H9 (cell line): ENCODE results near the gene SH3TC2. TPM values are rescaled to one million over a fixed set of nuclear protein-coding genes. Genes with fewer than 3 reads are reported as not detected.

ENCODE experiments used
- DNase-seq: peaks from one replicate; pipeline ENCODE4 v3.0.0-alpha.2; 2017
- H2AFZ ChIP-seq: one replicate; pipeline ENCODE4 v1.6.1; 2013; ENCODE audit warnings: mild to moderate bottlenecking, low read length, control low read depth, moderate library complexity
- H2AK5ac ChIP-seq: 2 replicates; pipeline ENCODE4 v1.6.1; 2013; ENCODE audit warnings: low read length, control low read depth, mixed read lengths; ENCODE audit not compliant: insufficient read length
- H2BK120ac ChIP-seq: one replicate; pipeline ENCODE4 v1.6.1; 2013; ENCODE audit warnings: low read depth, mild to moderate bottlenecking, low read length, control low read depth, inconsistent platforms; ENCODE audit not compliant: poor library complexity, severe bottlenecking
- H2BK12ac ChIP-seq: 2 replicates; pipeline ENCODE4 v1.6.1; 2013; ENCODE audit warnings: low read length, control low read depth, mixed read lengths, low read depth; ENCODE audit not compliant: insufficient read length
- H2BK15ac ChIP-seq: 2 replicates; pipeline ENCODE4 v1.6.1; 2013; ENCODE audit warnings: low read depth, low read length, control low read depth
- H2BK20ac ChIP-seq: one replicate; pipeline ENCODE4 v1.6.1; 2013; ENCODE audit warnings: low read depth, mild to moderate bottlenecking, low read length, control low read depth, inconsistent platforms; ENCODE audit not compliant: poor library complexity, severe bottlenecking
- H2BK5ac ChIP-seq: 2 replicates; pipeline ENCODE4 v1.6.1; 2013; ENCODE audit warnings: low read length, control low read depth, mixed read lengths; ENCODE audit not compliant: insufficient read length
- H3K14ac ChIP-seq: 2 replicates; pipeline ENCODE4 v1.6.1; 2013; ENCODE audit warnings: low read length, control low read depth; ENCODE audit not compliant: insufficient read depth
- H3K18ac ChIP-seq: 2 replicates; pipeline ENCODE4 v1.6.1; 2013; ENCODE audit warnings: low read depth, mild to moderate bottlenecking, mixed read lengths, low read length, control low read depth; ENCODE audit not compliant: insufficient read length
- H3K23ac ChIP-seq: 2 replicates; pipeline ENCODE4 v1.6.1; 2013; ENCODE audit warnings: low read length, control low read depth, mixed read lengths, low read depth; ENCODE audit not compliant: insufficient read length
- H3K23me2 ChIP-seq: 2 replicates; pipeline ENCODE4 v1.6.1; 2013; ENCODE audit warnings: low read depth, mild to moderate bottlenecking, mixed read lengths, low read length, control low read depth; ENCODE audit not compliant: insufficient read length, poor library complexity, severe bottlenecking
- H3K27ac ChIP-seq: 2 replicates; pipeline ENCODE4 v1.5.1; 2013; ENCODE audit warnings: low read length, control low read depth, mixed read lengths, low read depth; ENCODE audit not compliant: insufficient read length
- H3K27me3 ChIP-seq: 2 replicates; pipeline ENCODE4 v1.6.1; 2013; ENCODE audit warnings: low read length, control low read depth, inconsistent platforms; ENCODE audit not compliant: insufficient read depth
- H3K4ac ChIP-seq: 2 replicates; pipeline ENCODE4 v1.6.1; 2013; ENCODE audit warnings: low read depth, mild to moderate bottlenecking, control low read depth, inconsistent platforms, low read length, moderate library complexity
- H3K4me1 ChIP-seq: 2 replicates; pipeline ENCODE4 v1.6.1; 2013; ENCODE audit warnings: low read length, control low read depth, inconsistent platforms; ENCODE audit not compliant: insufficient read depth
- H3K4me2 ChIP-seq: 2 replicates; pipeline ENCODE4 v1.6.1; 2013; ENCODE audit warnings: low read length, control low read depth, mixed read lengths; ENCODE audit not compliant: insufficient read length, insufficient read depth
- H3K56ac ChIP-seq: 2 replicates; pipeline ENCODE4 v1.6.1; 2013; ENCODE audit warnings: low read depth, mild to moderate bottlenecking, mixed read lengths, low read length, control low read depth; ENCODE audit not compliant: insufficient read length
- H3K79me1 ChIP-seq: 2 replicates; pipeline ENCODE4 v1.6.1; 2013; ENCODE audit warnings: low read depth, mild to moderate bottlenecking, moderate library complexity, low read length, control low read depth, inconsistent platforms; ENCODE audit not compliant: insufficient read depth, poor library complexity, severe bottlenecking
- H3K79me2 ChIP-seq: 2 replicates; pipeline ENCODE4 v1.6.1; 2013; ENCODE audit warnings: low read length, control low read depth, inconsistent platforms; ENCODE audit not compliant: insufficient read depth
- H3K9ac ChIP-seq: 2 replicates; pipeline ENCODE4 v1.6.1; 2013; ENCODE audit warnings: low read length, control low read depth, mixed read lengths; ENCODE audit not compliant: insufficient read length; ENCODE audit errors: extremely low read depth
- H3K9me3 ChIP-seq: one replicate; pipeline ENCODE4 v1.6.1; 2013; ENCODE audit warnings: low read depth, low read length, inconsistent platforms; ENCODE audit not compliant: control insufficient read depth
- H3T11ph ChIP-seq: one replicate; pipeline ENCODE4 v1.6.1; 2013; ENCODE audit warnings: mild to moderate bottlenecking, low read length, control low read depth, inconsistent platforms
- H4K20me1 ChIP-seq: one replicate; pipeline ENCODE4 v1.6.1; 2013; ENCODE audit not compliant: control insufficient read depth, insufficient read length, insufficient read depth
- H4K5ac ChIP-seq: 2 replicates; pipeline ENCODE4 v1.6.1; 2013; ENCODE audit warnings: low read depth, mild to moderate bottlenecking, mixed read lengths, low read length, control low read depth; ENCODE audit not compliant: insufficient read length
- H4K8ac ChIP-seq: replicated peaks from 2 replicates; pipeline ENCODE4 v1.6.1; 2013; ENCODE audit warnings: low read length, control low read depth, mixed read lengths, low read depth; ENCODE audit not compliant: insufficient read length
- H4K91ac ChIP-seq: 2 replicates; pipeline ENCODE4 v1.6.1; 2013; ENCODE audit warnings: low read depth, mild to moderate bottlenecking, moderate library complexity, mixed read lengths, low read length, control low read depth; ENCODE audit not compliant: insufficient read length
- H3K27ac Mint-ChIP-seq, 3 experiments: 2 replicates in 2 of 3; 3 replicates in 1 of 3; pipeline ENCODE4 v1.8.0; 2020 to 2021; ENCODE audit warnings: mixed read lengths in 3 of 3, mild to moderate bottlenecking in 1 of 3, moderate library complexity in 1 of 3
- H3K27me3 Mint-ChIP-seq: 2 replicates; pipeline ENCODE4 v1.8.0; 2021; ENCODE audit warnings: low read depth, mild to moderate bottlenecking, moderate library complexity, mixed read lengths
- H3K36me3 Mint-ChIP-seq, 3 experiments: 2 replicates in 2 of 3; 3 replicates in 1 of 3; pipeline ENCODE4 v1.8.0; 2020 to 2021; ENCODE audit warnings: low read depth in 3 of 3, mixed read lengths in 3 of 3; ENCODE audit not compliant: insufficient read depth in 1 of 3
- H3K4me1 Mint-ChIP-seq, 2 experiments: 2 replicates each; pipeline ENCODE4 v1.8.0; 2020; ENCODE audit warnings: mixed read lengths in 2 of 2
- H3K4me3 Mint-ChIP-seq, 2 experiments: 2 replicates in 1 of 2; 3 replicates in 1 of 2; pipeline ENCODE4 v1.8.0; 2020 to 2021; ENCODE audit warnings: mild to moderate bottlenecking in 2 of 2, mixed read lengths in 2 of 2, moderate library complexity in 1 of 2
- H3K9me3 Mint-ChIP-seq, 2 experiments: 2 replicates in 1 of 2; 3 replicates in 1 of 2; pipeline ENCODE4 v1.8.0; 2020; ENCODE audit warnings: mild to moderate bottlenecking in 2 of 2, mixed read lengths in 2 of 2, moderate library complexity in 1 of 2
- CTCF ChIP-seq: fragments of 200-600 bp; sonication (generic); conservative IDR thresholded peaks from 3 replicates; pipeline ENCODE4 v1.8.0; 2021; ENCODE audit warnings: antibody characterized with exemption, mild to moderate bottlenecking
- WGBS: extraction: QIAGEN DNeasy Blood & Tissue Kit; methylation state at CpG from one replicate; pipeline ENCODE4 v1.1.7; 2013; ENCODE audit warnings: missing lambda C conversion rate, low lambda C conversion rate, mixed read lengths; ENCODE audit not compliant: insufficient read length; ENCODE audit errors: extremely low coverage; 5-methylcytosine and 5-hydroxymethylcytosine counted together
- total RNA-seq: library from RNA; stranded (reverse); gene quantifications from 2 replicates; pipeline ENCODE4 v1.2.1, GENCODE V29; 2021

SH3TC2 gene
- total RNA-seq, 1 experiment from 2014 or later, result not detected

DNA sequence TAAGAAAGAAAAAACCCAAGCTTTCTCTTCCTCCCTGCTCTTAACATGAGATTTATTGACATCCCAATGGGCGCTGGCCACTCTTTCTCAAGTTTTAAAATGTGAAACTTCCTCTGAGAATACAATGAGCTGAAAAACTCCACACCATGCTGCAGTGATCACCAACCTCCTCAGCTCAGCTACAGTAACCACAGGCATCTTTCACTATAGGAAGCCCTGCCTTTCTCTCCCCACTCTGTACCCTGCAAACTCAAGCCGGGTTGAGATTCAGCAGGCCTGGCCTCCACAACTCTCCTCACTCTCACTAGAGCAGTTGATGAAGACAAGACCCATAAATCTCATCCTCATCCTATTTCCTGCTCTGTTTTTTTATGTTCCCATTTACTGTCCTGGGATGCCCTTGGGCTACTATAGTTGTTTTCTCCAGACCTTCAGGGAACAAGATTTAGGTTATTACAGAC is 48.3 kb downstream of the SH3TC2 start:
- Histone ChIP-seq H3T11ph (no peak overlapping the region), H3K23me2 (no peaks in the 10 kb centered on the region), H4K5ac (no peak overlapping the region), H4K20me1 (no peaks in the 10 kb centered on the region), H3K27me3 (no peaks in the 10 kb centered on the region), H3K27ac (no peak overlapping the region), H3K4ac (no peak overlapping the region), H2BK120ac (no peak overlapping the region), H3K79me2 (no peaks in the 10 kb centered on the region), H2BK5ac (no peak overlapping the region), H3K14ac (no peak overlapping the region), H2AFZ (no peak overlapping the region), H3K79me1 (no peaks in the 10 kb centered on the region), H3K9me3 (no peaks in the 10 kb centered on the region), H4K91ac (no peak overlapping the region), H2BK12ac (no peak overlapping the region), H3K4me1 (no peaks in the 10 kb centered on the region), H2BK15ac (no peak overlapping the region), H2BK20ac (no peak overlapping the region), H3K9ac (no peak overlapping the region), H2AK5ac (no peak overlapping the region), H3K56ac (no peak overlapping the region), H4K8ac (no peak overlapping the region), H3K18ac (no peak overlapping the region), H3K4me2 (no peak overlapping the region), H3K23ac (no peak overlapping the region)
- no peak for TF ChIP-seq CTCF
- WGBS, result no CpG with 5 or more reads among the region's 2 CpGs
- H3K9me3 Mint-ChIP-seq, result no peaks in the 10 kb centered on the region
- no peaks in the 10 kb centered on the region for H3K36me3 Mint-ChIP-seq
- H3K27ac Mint-ChIP-seq, result no peak overlapping the region
- DNase-seq, result no peak
- H3K27me3 Mint-ChIP-seq, result no peaks in the 10 kb centered on the region
- H3K4me3 Mint-ChIP-seq, result no peak overlapping the region
- peaks cover 8 to 10% of the 10 kb centered on the region in 2 experiments for H3K4me1 Mint-ChIP-seq
